HG03457 (cell line): ENCODE results near the gene TAL2.

Experiments used
- ATAC-seq: cut with Tn5 transposase; IDR thresholded peaks from one replicate; pipeline ENCODE4 v1.9.1; 2021; ENCODE audit warnings: moderate number of reproducible peaks; ENCODE audit not compliant: unreplicated experiment

The TAL2 gene

DNA sequence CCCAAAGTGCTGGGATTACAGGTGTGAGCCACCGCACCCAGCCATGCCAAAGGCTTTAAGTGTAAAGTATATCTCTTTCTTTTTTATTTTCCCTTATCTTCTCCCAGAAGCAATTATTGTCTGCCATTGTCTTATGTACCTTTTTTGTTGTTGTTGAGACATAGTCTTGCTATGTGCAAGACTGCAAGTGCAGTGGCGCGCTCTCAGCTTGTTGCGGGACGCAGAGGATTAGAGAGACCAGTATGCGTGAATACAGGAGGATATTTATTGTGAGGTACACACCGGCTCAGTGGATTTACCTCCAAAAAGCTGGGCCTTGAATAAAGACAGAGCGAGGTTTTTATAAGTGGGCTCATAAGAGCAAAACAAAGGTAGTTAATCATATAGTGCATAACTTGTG is 43.9 kb downstream of the TAL2 start:
- no peak for ATAC-seq

- no peak for ATAC-seq
These were observed 46.1 kb downstream of the TAL2 start for GRCh38 chr9:105708405-105708804.

DNA sequence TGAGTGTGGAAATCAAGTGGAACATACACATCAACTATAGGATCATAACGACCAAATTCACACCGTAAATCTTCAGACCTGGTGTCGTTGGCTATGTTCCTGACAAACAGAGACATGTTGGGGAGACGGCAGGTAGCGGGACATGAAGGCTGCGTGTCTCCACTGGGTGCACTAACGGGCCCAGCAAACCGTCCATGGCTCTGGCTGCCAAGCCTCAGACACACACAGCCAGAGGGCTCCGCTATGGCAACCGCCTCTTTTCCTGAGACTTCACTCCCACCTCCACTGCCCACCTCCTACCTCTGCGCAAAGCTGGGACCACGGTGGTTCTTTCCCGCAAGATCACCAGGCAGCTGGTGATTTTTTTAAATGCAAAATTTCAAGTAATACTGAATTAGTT is 48.4 kb downstream of the TAL2 start:
- ATAC-seq = no peak

DNA sequence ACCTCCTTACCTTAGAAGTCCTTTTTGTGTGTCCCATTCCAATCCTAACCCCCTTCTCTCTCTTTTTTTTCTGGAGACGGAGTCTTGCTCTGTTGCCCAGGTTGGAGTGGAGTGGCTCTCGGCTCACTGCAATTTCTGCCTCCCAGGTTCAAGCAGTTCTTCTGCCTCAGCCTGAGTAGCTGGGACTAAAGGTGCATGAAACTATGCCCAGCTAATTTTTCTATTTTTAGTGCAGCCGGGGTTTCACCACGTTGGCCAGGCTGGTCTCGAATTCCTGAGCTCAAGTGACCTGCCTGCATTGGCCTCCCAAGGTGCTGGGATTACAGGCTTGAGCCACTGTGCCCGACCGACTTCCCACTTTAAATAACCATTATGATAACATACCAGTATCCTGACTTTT is 49.6 kb downstream of the TAL2 start:
- no peak for ATAC-seq

DNA sequence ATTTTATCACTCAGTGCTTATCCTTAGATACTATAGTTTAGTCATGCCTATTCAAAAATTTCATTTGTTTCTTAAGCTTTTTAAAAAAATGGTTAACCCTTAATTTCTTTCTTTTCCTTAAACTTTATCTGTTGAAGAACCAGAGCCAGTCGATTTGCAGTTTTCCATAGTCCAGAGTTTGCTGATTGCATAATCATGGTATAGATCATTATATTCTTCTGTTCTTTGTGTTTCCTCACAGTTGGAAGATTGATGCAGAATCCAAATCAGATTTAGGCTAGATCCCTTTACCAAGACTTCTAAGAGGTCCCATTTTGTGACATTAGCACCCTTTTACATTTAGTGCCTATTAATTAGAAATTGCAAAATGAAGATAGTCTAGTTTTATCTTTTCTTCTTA is 50.0 kb downstream of the TAL2 start:
- ATAC-seq = no peak
